Measurements from ENCODE around the gene ROM1. TPM values are rescaled to one million over a fixed set of nuclear protein-coding genes. Genes with fewer than 3 reads are reported as not detected.
A peak's percentile ranks its signal among the peaks of the same experiment; 100 is the strongest.
"Not testable (repeated sequence)": the region's sequence is repeated elsewhere in the genome, so short reads cannot be mapped to it uniquely, and the experiment has no call there.

ROM1 gene, protein sequence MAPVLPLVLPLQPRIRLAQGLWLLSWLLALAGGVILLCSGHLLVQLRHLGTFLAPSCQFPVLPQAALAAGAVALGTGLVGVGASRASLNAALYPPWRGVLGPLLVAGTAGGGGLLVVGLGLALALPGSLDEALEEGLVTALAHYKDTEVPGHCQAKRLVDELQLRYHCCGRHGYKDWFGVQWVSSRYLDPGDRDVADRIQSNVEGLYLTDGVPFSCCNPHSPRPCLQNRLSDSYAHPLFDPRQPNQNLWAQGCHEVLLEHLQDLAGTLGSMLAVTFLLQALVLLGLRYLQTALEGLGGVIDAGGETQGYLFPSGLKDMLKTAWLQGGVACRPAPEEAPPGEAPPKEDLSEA
- total RNA-seq: 2.4 TPM
- long read RNA-seq, partial matches to known transcripts: 0 of 1 reads
- long read RNA-seq, other reads (novel, unspliced or antisense): 0 of 1 reads

DNA sequence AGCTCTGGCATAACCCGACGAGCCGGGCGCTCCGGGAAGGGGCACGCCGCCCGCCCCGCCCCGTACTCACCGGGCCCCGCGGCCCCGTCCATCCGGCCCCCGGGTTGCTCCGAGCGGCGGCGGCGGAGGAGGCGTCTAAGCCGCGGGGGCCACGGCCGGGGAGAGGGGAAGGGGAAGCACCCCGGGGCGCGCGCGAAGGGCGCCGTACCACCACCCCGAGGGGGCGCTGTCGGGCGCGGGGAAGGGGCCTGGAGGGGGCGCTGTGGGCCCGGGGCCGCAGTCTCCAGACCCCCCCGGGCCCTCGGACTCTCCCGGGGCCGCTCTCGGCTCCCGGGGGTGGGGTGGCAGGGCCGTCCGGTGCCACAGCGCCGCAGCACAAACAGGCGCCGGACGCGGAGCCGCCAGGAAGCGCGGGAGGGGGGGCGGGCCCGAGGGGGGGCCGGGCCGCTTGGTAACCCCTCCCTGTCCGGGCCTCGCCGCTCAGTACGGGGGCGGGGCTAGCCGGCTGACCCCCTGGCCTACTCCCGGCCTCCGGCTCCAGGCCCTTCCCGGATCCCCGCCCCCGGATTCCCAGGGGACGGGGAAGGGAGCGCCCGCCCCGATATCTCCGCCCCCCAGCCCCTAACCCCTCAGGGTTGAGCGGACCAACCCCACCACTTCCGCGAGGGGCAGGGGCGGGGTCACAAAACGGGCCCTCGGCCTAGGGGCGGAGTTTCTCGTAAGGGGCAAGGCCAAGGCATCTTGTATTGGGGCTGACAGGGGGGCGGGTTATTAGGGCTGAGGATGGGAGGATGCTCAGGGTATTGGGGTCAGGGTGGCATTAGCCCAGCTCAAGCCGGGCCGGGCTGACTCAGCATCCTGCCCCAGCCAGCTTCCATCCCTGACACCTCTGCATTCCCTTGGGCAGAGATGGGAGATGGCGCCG lies at the start of gene ROM1, which contains the start of gene EML3:
Gene ROM1, plus strand, starts transcription at position 892 of the 925 bp plus-strand sequence. Its CDS starts 25 bp downstream, at position 917.
Gene EML3, minus strand, starts transcription at position 410 of the 925 bp plus-strand sequence. Its CDS starts 318 bp downstream, at position 92.
- intact Hi-C loops (cut with DNase I): loop anchor here (5.0 kb wide), 1 partner anchor 50 kb away; no protein-coding TSS in a partner anchor
- ATAC-seq (peak; percentile 90), DNase-seq (ENCODE audit: missing footprints) (peak; percentile 94)

- DNase-seq (ENCODE audit: missing footprints) (no peak), ATAC-seq (no peak)
- intact Hi-C loops (cut with DNase I): no loop called here
Measured at GRCh38 chr11:62565100-62565802, 47.8 kb upstream of the ROM1 start.

DNA sequence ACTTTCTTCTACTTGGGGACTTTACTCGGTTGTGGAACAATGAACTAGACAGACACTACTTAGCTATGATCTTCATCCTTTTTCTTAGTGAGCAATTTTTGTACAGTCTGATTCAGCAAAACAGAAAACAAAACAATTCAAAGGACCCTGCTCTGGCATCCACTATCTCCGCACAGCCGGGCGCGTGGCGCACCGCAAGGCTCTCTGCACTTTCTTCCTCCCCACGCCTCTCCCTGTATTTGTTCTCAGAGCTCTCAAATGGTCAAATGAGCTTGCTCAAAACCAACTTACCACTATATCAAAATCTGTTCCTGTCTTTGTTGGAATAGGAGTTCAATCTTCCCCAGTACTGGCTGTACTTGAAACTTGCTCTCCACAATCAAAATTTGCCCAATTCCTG lies 46.8 kb upstream of the ROM1 start:
- intact Hi-C loops (cut with DNase I): no loop called here
- ATAC-seq (no peak), DNase-seq (ENCODE audit: missing footprints) (no peak)

- DNase-seq (ENCODE audit: missing footprints) (no peak), ATAC-seq (no peak)
- intact Hi-C loops (cut with DNase I): no loop called here
Measured at GRCh38 chr11:62567018-62567633, 45.9 kb upstream of the ROM1 start.

- ATAC-seq (no peak), DNase-seq (ENCODE audit: missing footprints) (no peak)
- intact Hi-C loops (cut with DNase I): no loop called here
Measured at GRCh38 chr11:62569611-62570010, 43.4 kb upstream of the ROM1 start.

DNA sequence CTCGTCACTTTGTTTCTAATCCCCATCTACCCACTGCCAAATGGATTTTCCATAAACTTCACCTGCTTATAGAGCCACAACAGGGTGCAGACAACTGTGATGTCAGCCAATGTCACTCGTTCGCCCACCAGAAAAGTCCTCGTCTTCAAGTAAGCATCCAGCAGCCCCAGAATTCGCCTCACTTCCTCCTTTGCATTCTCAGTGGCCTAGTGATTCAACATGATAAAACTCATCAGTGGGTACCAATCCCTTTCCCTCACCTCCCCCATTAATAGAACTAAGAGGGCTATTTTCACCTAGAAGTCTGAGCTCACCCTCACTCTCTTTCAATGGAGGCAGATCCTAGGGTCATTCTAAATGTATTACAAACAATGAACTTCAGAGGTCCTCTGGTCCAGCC lies 42.2 kb upstream of the ROM1 start:
- DNase-seq (ENCODE audit: missing footprints); intact Hi-C loops (cut with DNase I); ATAC-seq: not testable (repeated sequence)

GRCh38 chr11:62571493-62571892 lies 41.6 kb upstream of the ROM1 start:
- ATAC-seq; DNase-seq (ENCODE audit: missing footprints); intact Hi-C loops (cut with DNase I): not testable (repeated sequence)

- intact Hi-C loops (cut with DNase I): no loop called here
- no peak for DNase-seq (ENCODE audit: missing footprints)
- no peak for ATAC-seq
Measured at GRCh38 chr11:62572431-62572830, 40.6 kb upstream of the ROM1 start.

DNA sequence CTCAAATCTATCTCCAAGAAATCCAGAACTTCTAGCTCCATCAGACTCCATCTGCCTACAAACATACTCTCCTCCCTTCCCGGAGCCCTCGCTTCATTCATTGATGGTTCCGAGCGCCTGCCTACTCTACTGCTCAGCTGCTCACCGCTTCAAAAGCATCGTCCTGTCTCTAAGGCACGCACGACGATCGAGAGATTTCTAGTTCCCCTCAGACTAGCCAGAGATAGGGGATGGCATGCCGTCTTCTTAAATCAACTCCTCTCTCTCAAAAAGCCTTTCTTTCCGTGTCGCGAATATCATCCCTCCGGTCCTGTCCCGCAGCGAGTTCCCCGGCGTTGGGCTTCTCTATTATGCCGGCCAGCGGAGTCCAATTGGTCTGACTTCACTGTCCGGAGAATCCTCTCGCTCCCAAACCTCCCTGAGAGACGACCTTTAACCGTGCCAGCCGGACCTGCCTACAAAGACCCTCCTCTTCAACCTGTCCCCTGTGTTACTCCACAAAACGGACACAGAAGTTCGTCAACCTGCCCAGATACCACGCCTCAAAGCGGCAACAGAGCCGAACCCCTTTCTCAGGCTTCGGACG lies 40.0 kb upstream of the ROM1 start:
- intact Hi-C loops (cut with DNase I): no loop called here
- ATAC-seq: no peak
- no peak for DNase-seq (ENCODE audit: missing footprints)

DNA sequence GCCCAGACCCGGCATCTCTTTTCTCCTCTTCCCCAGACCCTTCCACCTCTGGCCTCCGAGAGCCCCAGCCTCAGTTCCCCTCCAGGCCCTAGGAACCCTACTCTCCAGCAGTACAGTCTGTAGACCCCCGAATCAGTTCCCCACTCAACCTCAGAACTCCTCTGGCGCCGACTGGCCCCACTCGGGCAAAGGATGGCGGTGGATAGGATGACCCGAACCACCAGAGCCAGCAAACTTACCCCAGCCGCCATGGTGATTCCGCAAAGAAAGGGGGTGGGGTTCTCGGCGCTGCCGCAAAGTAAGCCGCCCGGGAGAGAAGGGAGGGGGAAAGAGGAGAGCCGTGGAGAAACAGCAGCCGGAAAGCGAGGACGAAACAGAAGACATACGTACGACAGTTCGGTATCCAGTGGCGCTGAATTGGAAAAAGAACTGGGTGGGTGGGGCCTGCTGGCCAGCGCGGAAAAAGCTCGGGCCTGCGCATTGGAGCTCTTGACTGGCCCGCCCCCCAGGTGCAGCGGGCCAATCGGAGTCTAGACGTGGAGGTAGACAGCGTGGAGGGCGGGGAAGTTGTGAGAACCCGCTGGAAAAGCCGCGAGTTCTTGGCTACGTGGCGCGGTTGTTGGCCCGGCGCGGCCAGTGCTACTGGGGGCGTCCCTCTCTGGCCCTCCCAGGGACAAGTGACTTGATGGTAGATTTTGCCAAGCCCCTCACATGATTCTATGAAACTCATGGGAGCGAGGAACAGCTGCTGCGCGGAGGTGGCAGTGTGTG lies 39.3 kb upstream of the ROM1 start, which contains the start of gene EEF1G:
Gene EEF1G, minus strand, starts transcription at position 300 of the 771 bp plus-strand sequence. Its CDS starts 49 bp downstream, at position 251.
- intact Hi-C loops (cut with DNase I): no loop called here
- ATAC-seq (peak; percentile 98), DNase-seq (ENCODE audit: missing footprints) (peak; percentile 98)

DNA sequence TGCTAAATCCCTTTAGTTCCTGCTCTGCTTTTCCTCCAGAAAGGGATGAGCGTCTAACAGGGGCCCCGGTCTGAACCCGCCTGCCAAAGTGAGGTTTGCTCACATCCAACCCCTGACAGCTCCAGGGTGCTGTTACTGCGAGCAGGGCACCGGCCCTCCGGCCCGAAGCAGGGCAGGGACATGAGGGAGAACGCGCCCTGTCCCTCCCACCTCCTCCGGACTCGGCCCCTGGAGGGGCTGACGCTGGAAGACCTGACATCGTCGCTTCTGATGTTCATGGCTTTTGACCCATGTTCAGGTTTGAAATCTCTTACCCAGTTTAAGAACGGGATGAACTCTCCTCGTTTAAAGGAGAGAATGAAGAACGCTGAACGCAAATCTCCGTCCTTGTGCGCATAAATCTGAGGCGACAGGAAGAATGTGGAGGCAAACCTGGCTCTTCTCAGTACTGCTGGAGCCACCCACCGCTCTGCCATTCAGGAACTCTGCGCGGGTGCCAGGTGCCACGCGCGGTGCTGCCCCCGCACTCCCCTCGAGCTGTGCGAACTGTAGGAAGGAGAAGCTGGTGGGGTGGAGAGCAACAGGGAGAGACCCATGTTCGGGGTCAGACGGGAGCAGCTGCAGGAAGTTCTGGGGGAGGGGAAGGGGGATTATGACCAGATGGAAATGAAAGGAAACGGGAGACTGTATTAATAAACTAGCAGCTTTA lies 38.5 kb upstream of the ROM1 start:
- ATAC-seq (peak; percentile 20), DNase-seq (ENCODE audit: missing footprints) (peak; percentile 82)
- intact Hi-C loops (cut with DNase I): no loop called here

DNA sequence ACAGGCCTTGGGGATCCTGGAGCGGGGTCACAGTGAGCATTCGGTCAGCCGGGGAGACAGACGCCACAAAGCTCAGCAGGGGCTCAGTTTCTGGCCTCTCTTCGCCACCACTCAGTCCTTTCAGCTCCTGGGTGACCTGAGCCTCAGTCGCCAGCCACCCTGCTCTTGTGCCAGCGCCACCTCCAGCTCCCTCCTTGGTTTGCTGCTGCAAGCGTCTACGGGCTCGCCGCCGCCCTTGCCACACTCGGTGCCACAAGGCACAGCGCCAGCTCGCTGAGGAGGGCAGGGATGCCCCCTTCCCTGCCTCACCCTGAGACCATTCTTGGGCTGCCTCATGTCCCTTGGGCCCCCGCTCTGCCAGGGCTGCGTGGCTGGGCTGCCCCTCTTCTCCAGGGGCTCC lies 37.9 kb upstream of the ROM1 start:
- intact Hi-C loops (cut with DNase I): no loop called here
- ATAC-seq (no peak), DNase-seq (ENCODE audit: missing footprints) (peak; percentile 73)

DNA sequence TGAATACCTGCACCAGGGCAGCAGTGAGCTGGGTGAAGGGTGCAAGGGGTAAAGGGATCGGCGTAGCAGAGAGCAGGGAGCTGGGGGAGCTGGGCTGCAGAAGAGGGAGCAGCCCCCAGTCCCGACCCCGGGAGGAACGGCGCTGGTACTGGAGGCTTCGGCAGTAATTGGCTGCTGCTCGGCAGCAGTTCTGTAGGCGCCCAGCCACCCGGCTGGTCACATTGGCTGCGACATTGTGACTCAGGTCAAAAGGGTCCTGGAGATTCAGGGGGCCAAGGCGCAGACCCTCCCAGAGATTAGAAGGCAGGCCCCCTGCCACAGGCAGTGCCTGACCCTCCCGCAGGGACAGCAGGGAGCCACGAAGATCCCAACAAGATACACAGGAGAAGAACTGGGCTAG lies 37.2 kb upstream of the ROM1 start:
- intact Hi-C loops (cut with DNase I): no loop called here
- ATAC-seq (no peak), DNase-seq (ENCODE audit: missing footprints) (no peak)

GRCh38 chr11:62577046-62577714 lies 35.9 kb upstream of the ROM1 start:
- no peak for DNase-seq (ENCODE audit: missing footprints)
- intact Hi-C loops (cut with DNase I): no loop called here
- ATAC-seq: no peak

- ATAC-seq: no peak
- DNase-seq (ENCODE audit: missing footprints): no peak
- intact Hi-C loops (cut with DNase I): no loop called here
Measured at GRCh38 chr11:62578541-62578940, 34.5 kb upstream of the ROM1 start.

DNA sequence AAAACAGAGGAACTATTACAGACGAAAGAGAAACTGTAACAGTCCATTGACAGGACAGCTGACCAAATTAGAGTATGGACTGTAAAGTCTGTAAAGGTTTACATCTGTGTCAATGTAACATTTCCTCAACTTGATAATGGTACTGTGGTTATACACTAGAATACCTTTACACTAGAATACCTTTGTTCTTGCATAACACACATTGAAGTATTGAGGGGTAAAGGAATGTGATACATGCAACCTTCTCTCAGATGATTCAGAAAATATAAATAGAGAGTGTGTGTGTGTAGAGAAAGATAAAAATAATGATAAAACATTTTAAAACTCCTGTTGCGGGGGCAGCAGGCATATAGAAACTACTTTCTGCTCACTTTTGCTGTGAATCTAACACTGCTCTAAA lies 33.8 kb upstream of the ROM1 start:
- no peak for ATAC-seq
- DNase-seq (ENCODE audit: missing footprints): no peak
- intact Hi-C loops (cut with DNase I): no loop called here

Measured in Right ventricle myocardium inferior (tissue), 1 donor.